ENCODE measurements around the gene TENM3.

The TENM3 gene

DNA sequence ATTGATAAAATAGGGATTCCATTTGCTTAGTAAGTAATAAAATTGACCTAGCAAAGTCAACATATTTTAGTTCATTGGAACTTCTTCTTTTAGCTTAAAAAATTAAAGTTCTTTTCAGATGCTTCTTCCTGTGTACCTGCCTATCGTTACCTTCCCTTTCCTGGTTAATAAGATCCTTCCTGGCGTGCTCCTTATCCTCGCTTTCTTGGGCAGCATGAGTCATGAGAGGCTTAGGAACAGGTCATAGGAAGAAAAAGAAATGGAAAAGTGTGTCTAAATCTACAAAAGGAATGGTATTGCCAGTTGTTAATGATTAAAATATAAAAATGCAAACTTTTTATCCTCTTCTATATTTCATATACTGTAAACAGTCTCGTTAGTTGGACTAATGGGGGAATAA lies 503.7 kb downstream of the TENM3 start:
- no peak for DNase-seq (ENCODE audit: low read depth)

DNA sequence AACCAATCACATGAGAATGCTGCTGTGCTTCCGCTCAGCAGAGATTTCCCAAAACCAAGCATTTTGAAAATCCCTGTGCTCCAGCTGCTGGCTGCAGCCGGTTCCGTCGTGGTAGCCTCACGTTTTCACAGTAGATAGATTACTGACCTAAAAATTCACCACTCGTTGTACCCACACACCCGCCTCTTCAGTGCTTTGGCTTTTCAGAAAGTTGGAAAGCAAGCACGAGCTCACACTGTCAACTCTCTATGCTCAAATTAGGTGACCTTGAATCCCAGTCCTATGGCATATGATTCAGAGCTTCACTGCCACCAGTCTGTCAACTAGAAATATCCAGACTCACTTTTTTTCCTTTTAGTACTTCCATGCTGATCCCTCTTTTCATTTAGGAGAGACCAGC lies 505.1 kb downstream of the TENM3 start:
- no peak for DNase-seq (ENCODE audit: low read depth)

DNA sequence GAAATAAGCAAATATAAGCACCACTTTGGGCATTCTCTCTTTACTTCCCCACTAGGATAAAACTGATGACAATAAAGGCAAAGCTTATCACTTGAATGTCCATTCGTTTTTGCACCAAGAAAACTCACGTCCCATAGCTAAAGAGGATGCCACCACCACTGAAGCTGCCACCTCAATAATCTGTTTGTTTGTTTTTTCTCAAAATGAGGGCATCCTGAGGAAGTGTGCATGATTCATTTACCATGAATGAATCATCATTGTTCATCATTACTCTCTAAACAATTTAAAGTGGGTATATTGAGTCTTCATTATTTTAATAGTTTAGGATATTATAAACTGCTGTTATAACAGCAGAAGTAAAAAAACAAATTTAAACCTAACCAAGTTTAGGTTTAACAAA lies 505.7 kb downstream of the TENM3 start:
- DNase-seq (ENCODE audit: low read depth) = peak; percentile 41

DNA sequence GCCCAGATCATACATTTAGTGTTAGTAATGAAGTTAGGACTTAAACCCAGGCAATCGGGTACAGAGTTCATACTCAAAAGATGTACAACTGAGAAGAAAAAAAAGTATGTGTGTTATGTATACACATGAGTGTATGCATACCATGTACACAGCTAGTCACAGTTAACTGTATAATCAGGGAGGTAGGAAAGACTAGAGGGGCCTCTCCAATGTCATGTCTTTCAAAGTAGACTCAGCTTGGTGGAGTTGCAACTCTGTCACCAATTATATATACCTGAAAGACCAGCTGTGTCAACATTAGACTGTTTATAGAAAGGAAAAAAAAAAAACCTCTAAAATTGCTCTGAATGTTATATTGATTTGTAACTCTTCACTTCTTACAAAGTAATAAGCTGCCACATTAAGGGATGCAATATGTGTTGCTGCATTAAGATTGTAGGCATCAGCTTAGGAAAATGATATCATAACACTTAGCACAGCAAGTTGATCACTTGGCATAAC lies 506.5 kb downstream of the TENM3 start:
- peak; percentile 25 for DNase-seq (ENCODE audit: low read depth)

DNA sequence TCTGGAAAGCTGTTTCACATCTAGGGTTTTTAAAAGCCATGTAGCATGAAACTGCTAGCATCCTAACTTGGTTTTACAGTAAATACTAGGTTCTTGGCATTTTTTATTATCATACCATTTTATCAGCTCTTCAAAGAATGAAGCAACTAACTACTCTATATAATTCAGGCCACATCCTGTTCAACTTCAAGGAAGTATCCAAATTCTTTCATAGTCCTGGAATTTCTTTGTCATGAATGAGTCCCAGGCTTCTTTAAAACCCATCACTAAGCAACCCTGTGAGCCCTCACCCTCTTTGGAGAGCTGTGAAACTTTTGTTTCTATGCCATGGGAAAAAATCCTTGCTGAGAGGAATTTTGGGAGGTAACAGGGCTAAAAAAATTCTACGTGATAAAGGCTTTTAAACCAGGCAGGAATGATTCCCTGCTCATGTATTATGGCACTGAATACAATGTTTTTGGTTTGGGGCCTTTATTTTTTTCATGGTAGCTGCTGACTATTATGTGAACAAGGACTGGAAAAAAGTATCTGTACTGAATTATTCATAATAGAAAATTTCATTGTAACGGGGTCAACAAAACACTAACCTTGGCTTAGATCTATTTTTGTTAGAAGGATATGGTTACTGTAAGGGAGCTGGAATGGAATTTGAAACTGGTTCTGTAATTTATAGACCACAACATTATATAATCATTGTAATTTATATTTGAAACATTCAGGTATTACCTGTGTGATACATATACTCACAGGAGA lies 509.1 kb downstream of the TENM3 start:
- DNase-seq (ENCODE audit: low read depth) = peak; percentile 84

DNA sequence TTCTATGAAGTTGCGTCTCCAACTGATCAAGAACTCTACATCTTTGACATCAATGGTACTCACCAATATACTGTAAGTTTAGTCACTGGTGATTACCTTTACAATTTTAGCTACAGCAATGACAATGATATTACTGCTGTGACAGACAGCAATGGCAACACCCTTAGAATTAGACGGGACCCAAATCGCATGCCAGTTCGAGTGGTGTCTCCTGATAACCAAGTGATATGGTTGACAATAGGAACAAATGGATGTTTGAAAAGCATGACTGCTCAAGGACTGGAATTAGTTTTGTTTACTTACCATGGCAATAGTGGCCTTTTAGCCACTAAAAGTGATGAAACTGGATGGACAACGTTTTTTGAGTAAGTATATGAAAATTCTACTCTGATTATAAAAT lies 511.7 kb downstream of the TENM3 start:
- DNase-seq (ENCODE audit: low read depth) = no peak

DNA sequence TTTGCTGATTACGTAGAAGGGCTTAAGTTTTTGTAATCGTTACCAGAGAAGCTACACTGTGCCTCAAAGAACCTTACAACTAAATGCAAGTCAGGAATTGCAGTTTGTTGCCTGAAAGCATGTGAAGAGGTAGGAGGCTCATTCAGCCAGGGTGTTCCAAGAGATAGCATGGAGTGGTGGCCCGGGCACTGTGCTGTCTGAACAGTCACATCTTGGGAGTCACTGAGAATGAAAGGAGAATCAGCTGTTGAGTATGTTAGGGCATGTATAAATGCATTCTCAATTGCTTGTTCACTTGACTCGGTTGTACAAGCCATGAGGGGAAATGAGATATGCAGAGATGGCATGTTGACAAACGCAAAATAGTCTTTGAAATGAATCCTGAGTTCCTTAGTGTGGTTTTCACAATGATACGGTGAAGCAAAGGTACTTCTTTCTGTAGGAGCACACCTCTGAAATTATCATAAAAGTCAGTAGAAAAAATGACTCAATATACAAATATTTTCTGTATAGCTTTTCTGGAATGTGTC lies 513.0 kb downstream of the TENM3 start:
- no peak for DNase-seq (ENCODE audit: low read depth)

DNA sequence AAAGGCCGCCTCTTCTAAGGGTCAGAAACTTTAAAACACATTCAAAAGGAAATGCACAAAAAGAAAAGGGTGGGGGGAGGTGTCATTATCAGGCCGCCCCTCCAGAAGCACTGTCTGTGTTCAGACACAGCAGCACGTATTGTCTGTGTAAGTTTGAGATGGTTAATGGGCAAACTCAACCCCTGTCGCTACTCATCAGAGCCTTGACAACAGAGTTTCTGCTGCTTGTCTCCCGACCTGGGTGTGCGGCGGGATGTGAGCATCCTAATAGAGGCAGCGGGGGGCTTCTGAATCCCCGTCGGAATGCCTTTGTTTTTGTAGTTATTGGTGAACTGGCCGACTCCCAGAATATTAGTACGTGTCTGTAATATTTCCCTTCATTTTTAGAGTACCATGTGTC lies 515.1 kb downstream of the TENM3 start:
- no peak for DNase-seq (ENCODE audit: low read depth)

DNA sequence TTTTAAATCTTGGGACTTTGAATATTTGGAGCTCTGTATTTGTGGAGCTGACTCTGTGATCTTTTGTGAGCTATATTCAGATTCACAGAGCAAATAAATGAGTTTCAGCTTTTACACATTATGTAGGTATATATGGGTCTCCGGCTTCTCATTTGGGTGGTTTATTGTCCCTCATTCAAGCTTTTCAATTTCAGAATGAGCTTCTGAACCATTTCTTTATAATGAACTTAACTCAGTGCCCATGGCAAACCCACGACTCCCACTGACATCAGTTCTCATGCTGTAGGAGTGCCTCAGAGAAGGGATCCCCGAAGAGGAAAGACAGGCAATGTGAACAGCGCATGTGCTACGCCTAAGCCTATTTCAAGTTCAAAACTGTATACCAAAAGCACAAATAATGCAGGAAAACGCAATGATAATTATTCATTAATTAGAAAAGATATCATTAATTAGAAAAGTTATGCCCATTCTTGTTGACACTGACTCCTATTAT lies 517.4 kb downstream of the TENM3 start:
- DNase-seq (ENCODE audit: low read depth) = no peak

DNA sequence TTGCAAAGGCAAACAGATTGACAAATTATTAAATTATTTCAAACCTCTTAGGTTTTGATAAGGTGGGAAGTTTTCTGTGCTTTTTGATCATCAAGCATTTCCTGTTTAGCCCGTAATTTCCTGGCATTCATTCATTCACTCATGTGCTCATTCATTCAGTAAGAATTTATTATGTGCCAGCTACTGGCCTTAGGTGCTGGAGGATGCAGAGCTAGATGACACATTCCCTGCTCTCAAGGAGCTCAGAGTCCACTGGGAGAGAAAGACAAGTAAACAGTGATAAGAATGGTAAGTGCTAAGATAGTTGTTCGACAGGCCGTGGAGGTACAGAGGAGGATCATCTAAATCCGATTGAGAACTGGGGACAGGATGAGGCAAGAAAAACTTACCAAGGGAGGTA lies 520.9 kb downstream of the TENM3 start:
- DNase-seq (ENCODE audit: low read depth) = peak; percentile 40

DNA sequence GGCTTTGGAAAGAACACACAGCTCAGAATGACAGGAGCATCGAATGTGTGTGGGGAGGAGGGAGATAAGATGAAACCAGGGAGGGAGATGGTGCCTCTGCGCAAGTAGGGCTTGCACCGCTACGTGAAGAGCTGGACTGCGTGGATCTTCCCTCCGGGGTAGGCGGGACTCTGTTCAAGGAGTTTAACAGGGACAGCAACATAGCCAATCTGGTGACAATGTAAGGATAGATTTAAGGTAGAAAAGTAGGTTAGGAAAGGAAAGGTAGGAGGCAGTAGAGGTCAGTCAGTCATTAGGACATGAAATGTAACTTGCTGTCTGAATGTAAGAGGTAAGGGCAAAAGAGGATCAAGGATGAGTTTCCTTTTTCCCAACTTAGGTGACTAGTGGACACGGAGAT lies 521.4 kb downstream of the TENM3 start:
- DNase-seq (ENCODE audit: low read depth) = no peak

DNA sequence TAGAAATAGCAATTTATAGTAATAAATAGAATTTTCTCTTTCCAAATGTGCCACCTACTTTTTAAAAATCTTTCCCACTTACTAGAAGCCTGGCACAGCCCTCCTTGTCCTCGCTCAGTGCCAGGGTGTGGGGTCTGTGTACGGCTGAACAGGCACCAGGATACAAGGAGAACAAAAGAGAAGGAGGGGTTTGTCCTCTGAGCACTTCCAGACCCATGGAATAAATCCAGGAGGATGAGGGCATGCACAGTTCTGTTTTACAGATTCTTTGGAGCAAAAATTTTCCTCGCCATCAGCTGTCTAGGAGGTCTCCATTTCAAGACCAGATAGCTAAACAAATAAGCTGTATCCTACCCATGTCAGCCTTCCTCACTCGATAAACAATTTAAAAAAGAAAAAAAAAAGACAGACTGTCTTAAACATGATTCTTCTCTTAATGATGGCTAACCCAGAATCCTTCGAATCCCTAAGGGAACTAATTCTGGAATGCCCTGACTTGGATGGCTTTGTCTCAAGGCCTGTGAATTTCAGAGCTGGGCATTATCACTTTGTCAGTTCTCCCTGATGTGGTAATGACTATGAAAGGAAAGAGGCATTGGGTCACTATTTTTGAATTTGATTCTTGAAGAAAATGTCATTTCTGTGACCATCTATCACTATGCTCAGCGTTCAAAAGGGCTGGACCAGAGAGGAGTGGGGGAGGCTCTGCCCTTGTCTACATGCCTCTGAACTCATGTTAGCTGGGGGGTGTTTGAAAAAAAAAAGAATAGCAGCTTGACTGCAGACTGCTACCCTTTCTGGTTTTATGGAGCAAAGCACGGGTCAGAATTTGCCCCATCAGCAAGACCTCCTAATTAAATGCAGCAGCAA lies 523.0 kb downstream of the TENM3 start:
- DNase-seq (ENCODE audit: low read depth) = no peak

DNA sequence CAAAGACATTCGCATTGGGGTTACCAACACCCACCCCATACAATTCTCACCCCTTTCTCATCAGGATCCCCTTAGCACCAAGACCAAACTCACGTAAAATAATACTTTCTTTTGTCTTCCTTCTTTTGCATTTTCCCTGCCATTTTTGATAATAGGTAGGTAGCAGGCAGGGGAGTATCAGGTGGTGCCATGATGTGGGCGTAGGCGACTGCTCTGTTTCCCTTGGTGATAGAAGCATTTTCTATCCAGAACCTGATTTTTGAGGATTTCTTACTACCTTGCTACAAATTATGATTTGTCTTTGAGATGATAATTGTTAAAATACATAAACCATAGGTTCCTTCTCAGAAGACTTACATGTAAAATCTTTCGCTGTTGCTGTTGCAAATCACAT lies 523.7 kb downstream of the TENM3 start:
- DNase-seq (ENCODE audit: low read depth) = no peak

DNA sequence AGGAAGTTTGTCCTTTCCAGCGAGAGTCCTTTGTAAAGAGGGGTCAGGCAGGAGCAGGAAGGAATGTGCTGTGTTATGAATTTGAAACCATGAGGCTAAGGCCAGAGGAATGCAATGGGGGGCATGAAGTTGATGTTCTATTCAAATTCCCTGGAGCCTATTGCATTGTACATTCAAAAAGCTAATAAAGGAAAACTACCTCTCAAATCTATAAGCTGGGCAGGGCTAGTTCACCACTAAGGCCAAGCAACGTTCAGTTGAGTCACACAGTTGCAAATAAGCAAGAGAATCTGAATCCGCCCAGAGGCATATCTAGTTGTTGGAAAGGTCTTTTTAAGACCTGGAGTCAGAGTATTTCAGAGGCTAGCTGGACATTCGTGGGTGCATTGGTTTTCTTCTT lies 525.6 kb downstream of the TENM3 start:
- peak; percentile 47 for DNase-seq (ENCODE audit: low read depth)

DNA sequence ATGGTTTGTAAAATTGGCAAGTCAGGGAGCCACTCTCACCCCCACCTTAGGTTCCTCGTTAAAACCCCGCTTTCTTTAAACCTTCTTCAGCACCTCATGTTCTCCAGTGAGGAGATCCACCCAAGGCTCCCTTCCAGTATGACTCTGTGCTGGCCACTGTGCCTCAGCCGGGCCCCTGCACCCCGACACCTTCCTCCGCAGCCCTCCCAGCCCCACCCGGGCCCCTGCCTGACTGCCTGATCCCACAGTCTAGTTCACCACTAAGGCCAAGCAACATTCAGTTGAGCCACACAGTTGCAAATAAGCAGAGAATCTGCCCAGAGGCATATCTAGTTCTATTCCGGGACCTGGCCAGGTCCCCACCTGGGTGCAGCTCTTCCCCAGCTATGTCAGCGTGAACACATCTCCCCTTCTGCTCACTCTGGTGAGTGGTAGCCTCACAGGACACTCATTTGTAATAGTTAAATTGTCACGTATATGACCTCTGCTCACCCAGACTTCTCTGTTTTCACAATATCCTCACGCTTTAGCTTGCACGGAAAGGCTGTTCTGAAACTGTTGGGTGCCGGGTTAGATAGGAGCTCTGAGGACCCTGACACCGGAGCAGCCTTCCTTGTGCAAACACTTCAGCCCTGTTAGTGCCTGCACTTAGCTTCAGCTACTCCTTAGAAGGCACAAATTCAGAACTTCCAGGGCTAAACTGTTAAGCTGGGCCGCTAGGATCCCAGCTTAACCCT lies 527.2 kb downstream of the TENM3 start:
- DNase-seq (ENCODE audit: low read depth) = no peak

DNA sequence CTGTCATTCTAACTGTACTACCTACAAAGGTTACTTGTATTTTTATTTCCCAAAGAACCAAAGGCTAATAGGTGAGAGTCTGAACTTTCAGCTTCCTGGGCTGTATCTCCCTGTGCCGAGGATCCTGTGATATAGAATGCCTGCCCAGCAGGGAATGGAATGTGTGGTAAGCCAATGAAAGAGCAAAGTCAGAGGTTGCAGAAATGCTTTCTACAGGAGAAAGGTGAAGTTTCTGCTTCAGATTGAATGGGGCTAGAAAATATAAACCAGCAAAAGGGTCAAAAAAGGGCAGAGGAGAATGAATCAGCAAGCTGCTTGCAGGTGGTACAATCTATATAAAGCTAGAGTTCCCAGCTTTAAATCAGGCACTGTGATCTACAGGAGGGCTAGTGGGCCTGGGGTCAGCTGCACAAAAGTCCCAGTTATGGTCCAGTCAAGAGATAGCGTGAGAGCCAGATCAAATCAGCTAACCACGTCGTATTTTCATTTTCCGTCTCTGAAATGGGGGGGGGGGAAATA lies 527.9 kb downstream of the TENM3 start:
- peak; percentile 11 for DNase-seq (ENCODE audit: low read depth)

DNA sequence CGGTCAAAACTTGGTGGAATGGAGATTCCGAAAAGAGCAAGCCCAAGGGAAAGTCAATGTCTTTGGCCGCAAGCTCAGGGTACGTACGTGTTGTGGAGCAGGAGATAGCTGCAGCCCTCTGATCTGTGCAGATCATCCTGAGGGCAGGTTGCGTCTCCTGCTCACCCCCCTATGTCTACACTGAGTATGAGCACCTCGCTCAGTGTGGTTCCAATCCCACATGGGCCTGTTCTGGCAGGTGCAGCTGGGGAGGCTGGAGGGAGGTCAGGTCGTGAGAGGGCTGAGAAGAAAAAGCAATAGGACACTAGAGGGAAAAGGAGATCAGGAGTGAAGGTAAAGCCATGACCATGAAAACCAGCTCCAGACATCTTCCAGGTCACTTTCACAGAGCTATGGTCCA lies 531.9 kb downstream of the TENM3 start:
- no peak for DNase-seq (ENCODE audit: low read depth)

DNA sequence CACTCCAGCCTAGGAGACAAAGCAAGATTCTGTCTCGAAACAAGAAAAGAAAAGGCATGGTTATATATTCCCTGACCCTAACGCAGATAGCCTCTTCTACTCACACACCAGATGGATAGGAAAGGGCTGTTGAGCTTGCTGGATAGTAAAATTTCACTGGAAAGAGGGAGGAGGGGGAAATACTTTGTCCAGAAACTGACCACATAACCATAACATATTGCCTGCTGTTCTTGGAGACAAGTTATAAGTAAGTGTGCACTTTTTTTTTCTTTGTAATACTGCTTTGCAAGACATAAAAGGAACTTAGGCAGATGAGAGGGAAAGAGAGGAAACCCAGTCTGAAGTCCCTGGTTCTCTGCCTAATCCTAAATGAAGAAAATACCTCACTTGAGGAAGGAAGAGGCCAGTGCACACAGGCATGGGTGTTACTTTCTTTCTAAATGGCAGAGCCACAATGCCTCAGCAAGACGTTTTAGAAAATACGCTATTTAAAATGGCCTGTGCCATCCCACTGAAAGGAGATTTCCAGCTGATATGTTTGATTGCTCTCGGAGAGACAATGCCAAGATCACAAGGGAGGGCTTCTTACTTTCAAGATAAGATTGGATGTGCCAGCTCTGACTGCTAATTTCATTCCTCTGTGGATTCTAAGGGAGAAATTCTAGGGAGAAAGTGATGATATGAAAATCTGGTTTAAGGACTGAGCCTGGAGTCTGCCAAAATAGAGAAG lies 533.3 kb downstream of the TENM3 start:
- no peak for DNase-seq (ENCODE audit: low read depth)

DNA sequence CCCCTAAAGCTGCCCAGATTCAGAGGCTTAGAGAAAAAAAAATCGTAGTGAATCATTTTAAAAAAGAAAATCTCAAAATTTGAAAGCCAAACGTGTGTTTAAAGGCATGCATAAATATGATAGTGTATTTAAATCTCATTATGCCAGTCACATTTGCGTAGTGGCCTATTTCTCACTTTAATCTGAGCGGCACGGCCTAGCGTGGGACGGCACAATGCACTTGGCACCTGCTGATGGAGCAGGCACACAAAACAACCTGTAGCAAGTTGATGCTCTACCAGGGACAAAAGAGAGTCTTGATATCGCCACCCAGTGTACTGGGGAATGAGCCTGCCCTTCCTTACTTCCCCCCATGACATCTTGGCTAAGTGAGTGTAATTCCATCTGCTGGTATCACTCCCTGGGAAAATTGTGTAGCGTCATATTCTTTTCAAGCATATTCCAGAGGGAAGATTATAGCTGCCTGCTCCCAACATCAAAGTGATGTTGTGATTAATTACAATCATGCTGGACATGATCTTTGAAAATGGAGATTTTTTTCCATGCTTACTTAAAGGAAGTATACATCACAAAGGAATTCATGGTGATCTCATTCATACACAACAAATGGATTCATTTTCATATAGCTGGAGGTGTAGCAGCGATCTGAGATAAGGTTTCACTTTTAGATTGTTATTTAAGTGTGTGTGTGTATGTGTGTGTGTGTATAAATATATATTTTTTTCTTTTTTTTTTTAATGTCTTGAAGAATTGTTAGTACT lies 535.2 kb downstream of the TENM3 start:
- peak; percentile 14 for DNase-seq (ENCODE audit: low read depth)

DNA sequence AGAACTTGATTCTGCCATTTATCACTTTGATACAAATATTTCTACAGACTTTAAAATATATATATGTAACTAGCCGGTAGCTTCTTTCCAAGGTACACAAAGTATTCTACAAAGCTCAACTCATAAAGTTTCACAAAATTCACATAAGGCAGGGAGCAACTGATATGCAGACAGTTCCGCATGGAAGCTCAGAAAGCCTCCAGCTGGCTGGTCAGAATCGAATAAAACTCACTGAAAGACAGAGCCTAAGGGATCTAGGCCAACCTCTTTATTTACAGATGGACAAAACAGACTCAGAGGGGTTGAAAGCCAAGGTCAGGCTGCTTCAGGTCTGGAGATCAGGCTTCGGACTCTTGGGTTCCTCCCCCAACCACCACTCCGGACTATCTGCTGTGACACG lies 543.8 kb downstream of the TENM3 start:
- no peak for DNase-seq (ENCODE audit: low read depth)

Data from iris pigment epithelial cell (primary cell).